ENCODE data around the gene CLASRP. TPM values are rescaled to one million over a fixed set of nuclear protein-coding genes. Genes with fewer than 3 reads are reported as not detected.

The CLASRP gene
- total RNA-seq, 1 experiment from 2014 or later: 79.9 TPM

DNA sequence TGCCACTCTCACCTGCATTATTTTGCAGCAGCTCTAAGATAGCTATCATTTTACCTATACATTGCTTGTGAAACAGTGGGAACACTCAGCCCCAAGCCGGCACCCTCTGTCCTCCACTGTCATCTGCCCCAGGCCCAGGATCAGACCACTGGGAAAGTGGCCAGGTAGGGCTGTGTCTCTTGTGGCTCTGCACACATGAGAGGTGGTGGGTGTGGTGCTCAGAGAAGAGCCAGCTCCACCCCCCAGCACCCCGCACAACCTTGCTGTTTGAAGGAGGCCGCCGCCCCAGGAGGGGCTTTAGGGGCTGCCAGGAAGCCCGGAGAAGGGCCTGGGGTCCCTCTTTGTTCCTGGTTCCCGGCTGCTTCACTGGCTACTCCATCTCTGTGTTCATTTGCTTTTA, 80.7 kb downstream of the CLASRP start:
- intact Hi-C loops (cut with micrococcal nuclease): no loop called here
- no peaks in the 10 kb centered on the region for H4K20me1 ChIP-seq (ENCODE audit: insufficient read depth)
- RAD21 ChIA-PET (ENCODE audit: low non-redundant PET in 1 of 2, low total read pairs in 2 of 2, uncharacterized antibody in 2 of 2, unreplicated experiment in 2 of 2): no interaction called here
- POLR2A ChIA-PET: interaction anchor here (0.7 kb wide), 1 partner anchor 24 kb away, joined by 3 read pairs; no protein-coding TSS in a partner anchor
- no peaks in the 10 kb centered on the region for H3K9me3 ChIP-seq (ENCODE audit: control insufficient read depth in 1 of 2, insufficient read depth in 1 of 2, low read depth in 1 of 2, low read length in 2 of 2)
- ATAC-seq: no peak
- no peak overlapping the region for H3K27ac ChIP-seq (ENCODE audit: low read depth, low read length)
- TF ChIP-seq TCF7L2 (IDR thresholded peaks at IDR 0.05; ENCODE audit: borderline replicate concordance, extremely low read depth, insufficient read depth, insufficient read length) (no peak), EGR1 (IDR thresholded peaks at IDR 0.05; ENCODE audit: low read depth) (no peak), ELF1 (IDR thresholded peaks at IDR 0.05; ENCODE audit: borderline replicate concordance, low read depth) (no peak), ZFX (IDR thresholded peaks at IDR 0.05) (no peak)
- TF ChIP-seq, protein P1, sequence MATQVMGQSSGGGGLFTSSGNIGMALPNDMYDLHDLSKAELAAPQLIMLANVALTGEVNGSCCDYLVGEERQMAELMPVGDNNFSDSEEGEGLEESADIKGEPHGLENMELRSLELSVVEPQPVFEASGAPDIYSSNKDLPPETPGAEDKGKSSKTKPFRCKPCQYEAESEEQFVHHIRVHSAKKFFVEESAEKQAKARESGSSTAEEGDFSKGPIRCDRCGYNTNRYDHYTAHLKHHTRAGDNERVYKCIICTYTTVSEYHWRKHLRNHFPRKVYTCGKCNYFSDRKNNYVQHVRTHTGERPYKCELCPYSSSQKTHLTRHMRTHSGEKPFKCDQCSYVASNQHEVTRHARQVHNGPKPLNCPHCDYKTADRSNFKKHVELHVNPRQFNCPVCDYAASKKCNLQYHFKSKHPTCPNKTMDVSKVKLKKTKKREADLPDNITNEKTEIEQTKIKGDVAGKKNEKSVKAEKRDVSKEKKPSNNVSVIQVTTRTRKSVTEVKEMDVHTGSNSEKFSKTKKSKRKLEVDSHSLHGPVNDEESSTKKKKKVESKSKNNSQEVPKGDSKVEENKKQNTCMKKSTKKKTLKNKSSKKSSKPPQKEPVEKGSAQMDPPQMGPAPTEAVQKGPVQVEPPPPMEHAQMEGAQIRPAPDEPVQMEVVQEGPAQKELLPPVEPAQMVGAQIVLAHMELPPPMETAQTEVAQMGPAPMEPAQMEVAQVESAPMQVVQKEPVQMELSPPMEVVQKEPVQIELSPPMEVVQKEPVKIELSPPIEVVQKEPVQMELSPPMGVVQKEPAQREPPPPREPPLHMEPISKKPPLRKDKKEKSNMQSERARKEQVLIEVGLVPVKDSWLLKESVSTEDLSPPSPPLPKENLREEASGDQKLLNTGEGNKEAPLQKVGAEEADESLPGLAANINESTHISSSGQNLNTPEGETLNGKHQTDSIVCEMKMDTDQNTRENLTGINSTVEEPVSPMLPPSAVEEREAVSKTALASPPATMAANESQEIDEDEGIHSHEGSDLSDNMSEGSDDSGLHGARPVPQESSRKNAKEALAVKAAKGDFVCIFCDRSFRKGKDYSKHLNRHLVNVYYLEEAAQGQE (IDR thresholded peaks at IDR 0.05; ENCODE audit: low read depth): no peak
- no peak for DNase-seq (ENCODE audit: low read depth, low spot score)
- no peaks in the 10 kb centered on the region for H3K9me2 ChIP-seq (ENCODE audit: insufficient read depth)
- no peaks in the 10 kb centered on the region for H3K36me3 ChIP-seq (ENCODE audit: control insufficient read depth in 1 of 2, insufficient read depth in 2 of 2, low read length in 2 of 2)
- no peak overlapping the region for H3K9ac ChIP-seq (ENCODE audit: low read length)
- H2AFZ ChIP-seq (ENCODE audit: low read depth, low read length, poor library complexity, severe bottlenecking): no peak overlapping the region
- no TSS peak for BruUV-seq (replicated peaks)
- peaks cover 78% of the 10 kb centered on the region for H3K79me2 ChIP-seq (ENCODE audit: insufficient read depth, low read length)
- no peak overlapping the region for H3K4me2 ChIP-seq (ENCODE audit: low read length)
- peaks cover 0 to 4% of the 10 kb centered on the region in 2 experiments; a peak in 3 of 4 replicates for H3K4me1 ChIP-seq (ENCODE audit: control insufficient read depth in 1 of 2, insufficient read depth in 2 of 2, low read length in 2 of 2)
- H3K4me3 ChIP-seq (replicated peaks in 1 of 2; ENCODE audit: low read depth in 1 of 2, low read length in 2 of 2): no peak overlapping the region
- H3K27me3 ChIP-seq (ENCODE audit: insufficient read depth, low read length): no peaks in the 10 kb centered on the region
- CTCF ChIA-PET: no interaction called here

Other genes starting within 250 kb of the CLASRP start
- gene BCAM, start 229.9 kb upstream of the CLASRP start, total RNA-seq (2021; ENCODE audit: unreplicated experiment): 78.7 TPM
- gene NECTIN2, start 192.7 kb upstream of the CLASRP start, total RNA-seq (2021; ENCODE audit: unreplicated experiment): 96.3 TPM
- 178 TPM for gene TOMM40, start 147.8 kb upstream of the CLASRP start, total RNA-seq (2021; ENCODE audit: unreplicated experiment)
- gene APOE, start 133.2 kb upstream of the CLASRP start, total RNA-seq (2021; ENCODE audit: unreplicated experiment): 7.2 TPM
- 5.1 TPM for gene APOC1, start 124.4 kb upstream of the CLASRP start, total RNA-seq (2021; ENCODE audit: unreplicated experiment)
- gene APOC4, start 96.8 kb upstream of the CLASRP start, total RNA-seq (2021; ENCODE audit: unreplicated experiment): not detected
- gene APOC2, start 93.0 kb upstream of the CLASRP start, total RNA-seq (2021; ENCODE audit: unreplicated experiment): not detected
- gene CLPTM1, start 83.7 kb upstream of the CLASRP start, total RNA-seq (2021; ENCODE audit: unreplicated experiment): 102 TPM
- 12.9 TPM for gene RELB, start 37.6 kb upstream of the CLASRP start, total RNA-seq (2021; ENCODE audit: unreplicated experiment)
- gene ZNF296, start 37.4 kb downstream of the CLASRP start, total RNA-seq (2021; ENCODE audit: unreplicated experiment): 9.2 TPM
- 35.4 TPM for gene GEMIN7, start 40.2 kb downstream of the CLASRP start, total RNA-seq (2021; ENCODE audit: unreplicated experiment)
- 32.7 TPM for gene PPP1R37, start 54.1 kb downstream of the CLASRP start, total RNA-seq (2021; ENCODE audit: unreplicated experiment)
- 0.64 TPM for gene NKPD1, start 121.9 kb downstream of the CLASRP start, total RNA-seq (2021; ENCODE audit: unreplicated experiment)
- 26.9 TPM for gene TRAPPC6A, start 139.2 kb downstream of the CLASRP start, total RNA-seq (2021; ENCODE audit: unreplicated experiment)
- 12.2 TPM for gene BLOC1S3, start 139.7 kb downstream of the CLASRP start, total RNA-seq (2021; ENCODE audit: unreplicated experiment)
- not detected for gene EXOC3L2, start 206.4 kb downstream of the CLASRP start, total RNA-seq (2021; ENCODE audit: unreplicated experiment)
- 37.7 TPM for gene MARK4, start 212.2 kb downstream of the CLASRP start, total RNA-seq (2021; ENCODE audit: unreplicated experiment)

Measured in HCT116 (cell line).